Measurements from ENCODE around the gene DOCK4.

- TF ChIP-seq CTCF (IDR thresholded peaks at IDR 0.05) (no peak), ZFX (IDR thresholded peaks at IDR 0.05; ENCODE audit: borderline replicate concordance) (no peak)
Observed at GRCh38 chr7:112049555-112050249, 156.5 kb downstream of the DOCK4 start.

Measured in 22Rv1 (cell line).